ENCODE measurements around the gene PRDM5.

The PRDM5 gene

GRCh38 chr4:120922381-120923206 is at the start of gene PRDM5:
TSS of gene PRDM5 (minus strand) at chr4:120922726. CDS start at chr4:120922608, 118 bp downstream.
- H3K27ac ChIP-seq, result no peak within 1 kb of the TSS
- no peak for TF ChIP-seq CTCF (conservative IDR thresholded peaks at IDR 0.05)

- TF ChIP-seq CTCF (conservative IDR thresholded peaks at IDR 0.05), result no peak
Observed at GRCh38 chr4:120971884-120972283, 49.4 kb upstream of the PRDM5 start.

GRCh38 chr4:120965938-120966337 is 43.4 kb upstream of the PRDM5 start:
- no peak overlapping the region for H3K27ac ChIP-seq
- TF ChIP-seq CTCF (conservative IDR thresholded peaks at IDR 0.05), result no peak

More at GRCh38 chr4:120971884-120972283, 49.4 kb upstream of the PRDM5 start:
- H3K27ac ChIP-seq, result no peak overlapping the region

GRCh38 chr4:120964596-120964995 is 42.1 kb upstream of the PRDM5 start:
- no peak for TF ChIP-seq CTCF (conservative IDR thresholded peaks at IDR 0.05)
- no peak overlapping the region for H3K27ac ChIP-seq

- no peak overlapping the region for H3K27ac ChIP-seq
- TF ChIP-seq CTCF (conservative IDR thresholded peaks at IDR 0.05), result no peak
Observed at GRCh38 chr4:120963449-120963848, 40.9 kb upstream of the PRDM5 start.

GRCh38 chr4:120960656-120961267 is 38.2 kb upstream of the PRDM5 start:
- no peak for TF ChIP-seq CTCF (conservative IDR thresholded peaks at IDR 0.05)
- H3K27ac ChIP-seq, result no peak overlapping the region

- no peak for TF ChIP-seq CTCF (conservative IDR thresholded peaks at IDR 0.05)
- H3K27ac ChIP-seq, result no peak overlapping the region
Observed at GRCh38 chr4:120948382-120948781, 25.9 kb upstream of the PRDM5 start.

Data from VCaP (cell line).